HCEC 1CT (cell line): ENCODE results near the gene PSME2.

Source experiments
- DNase-seq: peaks from one replicate; pipeline ENCODE4 v3.0.0-alpha.2; 2017

Gene PSME2

GRCh38 chr14:24150993-24151392, 4.6 kb upstream of the PSME2 start:
- no peak for DNase-seq

GRCh38 chr14:24150567-24150966, 4.2 kb upstream of the PSME2 start:
- no peak for DNase-seq

- DNase-seq: no peak
Measured at GRCh38 chr14:24150061-24150460, 3.7 kb upstream of the PSME2 start.

GRCh38 chr14:24149302-24149969, 3.0 kb upstream of the PSME2 start:
- DNase-seq: no peak

GRCh38 chr14:24147761-24148428, 1.5 kb upstream of the PSME2 start:
- no peak for DNase-seq

GRCh38 chr14:24146978-24147760, 759 bp upstream of the PSME2 start, which contains the start of gene RNF31:
Gene RNF31, plus strand, starts transcription at chr14:24147498. Its CDS starts 201 bp downstream, at chr14:24147699.
- DNase-seq: peak; percentile 99

- peak; percentile 60 for DNase-seq
Measured at GRCh38 chr14:24145690-24146452, 539 bp downstream of the PSME2 start.

GRCh38 chr14:24145219-24145618, 1.2 kb downstream of the PSME2 start:
- DNase-seq: no peak

- no peak for DNase-seq
Measured at GRCh38 chr14:24144451-24144850, 2.0 kb downstream of the PSME2 start.

- no peak for DNase-seq
Measured at GRCh38 chr14:24143511-24143910, 2.9 kb downstream of the PSME2 start.

GRCh38 chr14:24141097-24141880, 5.1 kb downstream of the PSME2 start, which contains the start of gene EMC9:
Gene EMC9, minus strand, starts transcription at chr14:24141591. Its CDS starts 287 bp downstream, at chr14:24141304.
- DNase-seq: peak; percentile 99

- no peak for DNase-seq
Measured at GRCh38 chr14:24139272-24139934, 7.0 kb downstream of the PSME2 start.

GRCh38 chr14:24138396-24139271, 7.8 kb downstream of the PSME2 start:
- DNase-seq: no peak

GRCh38 chr14:24137529-24138395, 8.6 kb downstream of the PSME2 start:
- DNase-seq: no peak

- no peak for DNase-seq
Measured at GRCh38 chr14:24136684-24137528, 9.5 kb downstream of the PSME2 start.

GRCh38 chr14:24135834-24136683, 10.4 kb downstream of the PSME2 start, which contains the start of gene PSME1:
Gene PSME1, plus strand, starts transcription at chr14:24136194. Its CDS starts 69 bp downstream, at chr14:24136263.
- peak; percentile 84 for DNase-seq

GRCh38 chr14:24135584-24135833, 10.9 kb downstream of the PSME2 start:
- DNase-seq: no peak

GRCh38 chr14:24133735-24134134, 12.7 kb downstream of the PSME2 start:
- no peak for DNase-seq
